GM10248 (cell line): Measurements from ENCODE around the gene SLC29A3.

ENCODE experiments used
- CTCF ChIA-PET: fragments of 300-600 bp; sonication (Branson Sonifier 250); formaldehyde crosslinking; extraction: SDS; loops from one replicate; lab custom pipeline; 2021; ENCODE audit warnings: antibody characterized with exemption; lab: Yijun Ruan, JAX
- POLR2A ChIA-PET: fragments of 350-650 bp; sonication (Branson Sonifier 250); formaldehyde crosslinking; extraction: SDS; loops from one replicate; lab custom pipeline; 2020; ENCODE audit warnings: antibody characterized with exemption; lab: Yijun Ruan, JAX
- DNase-seq: peaks from one replicate; pipeline ENCODE4 v3.0.0; 2012; ENCODE audit errors: extremely low spot score
- CTCF ChIP-seq: IDR thresholded peaks from 2 replicates; pipeline ENCODE4 v1.5.1; 2012; ENCODE audit warnings: mild to moderate bottlenecking, low read depth; ENCODE audit errors: extremely low read depth, missing control alignments, control extremely low read depth

SLC29A3 gene

GRCh38 chr10:71396711-71397295 lies 77.7 kb downstream of the SLC29A3 start, which contains the start of gene CDH23:
CDH23 (plus strand) TSS chr10:71396920; CDS start chr10:71439832, 42,912 bp downstream.
- no peak for DNase-seq
- CTCF ChIA-PET = interaction anchor here (1.0 to 3.3 kb wide), 4 partner anchors 13 to 173 kb away, joined by 3 to 13 read pairs (median 7); no protein-coding TSS in a partner anchor
- TF ChIP-seq CTCF = no peak
- POLR2A ChIA-PET = no interaction called here

- ChIA-PET POLR2A (no interaction called here), CTCF (interaction anchor here (1.0 to 3.3 kb wide), 4 partner anchors 13 to 376 kb away, joined by 3 to 13 read pairs (median 6); partner anchors contain the start of gene VSIR)
- TF ChIP-seq CTCF = no peak
- DNase-seq = no peak
Measured at GRCh38 chr10:71397296-71398212, 78.5 kb downstream of the SLC29A3 start.

- DNase-seq = no peak
- ChIA-PET CTCF (interaction anchor here (1.1 to 3.1 kb wide), 5 partner anchors 14 to 412 kb away, joined by 3 to 13 read pairs (median 7); partner anchors contain the start of gene VSIR), POLR2A (no interaction called here)
- TF ChIP-seq CTCF = no peak
Measured at GRCh38 chr10:71398976-71399375, 79.9 kb downstream of the SLC29A3 start.

- no peak for DNase-seq
- no peak for TF ChIP-seq CTCF
- CTCF ChIA-PET = interaction anchor here (1.1 to 2.7 kb wide), 4 partner anchors 15 to 411 kb away, joined by 3 to 12 read pairs (median 5); no protein-coding TSS in a partner anchor
- POLR2A ChIA-PET = no interaction called here
Measured at GRCh38 chr10:71399946-71400345, 80.9 kb downstream of the SLC29A3 start.

- ChIA-PET CTCF (interaction anchor here (2.7 kb wide), 1 partner anchor 16 kb away, joined by 12 read pairs; no protein-coding TSS in a partner anchor), POLR2A (no interaction called here)
- TF ChIP-seq CTCF = no peak
- DNase-seq = no peak
Measured at GRCh38 chr10:71401056-71401455, 82.0 kb downstream of the SLC29A3 start.

- ChIA-PET POLR2A (interaction anchor here (0.6 kb wide), 1 partner anchor 19 kb away, joined by 3 read pairs; no protein-coding TSS in a partner anchor), CTCF (interaction anchor here (1.2 to 1.4 kb wide), 2 partner anchors 17 to 168 kb away, joined by 3 to 4 read pairs; no protein-coding TSS in a partner anchor)
- DNase-seq = no peak
- TF ChIP-seq CTCF = no peak
Measured at GRCh38 chr10:71402005-71402404, 82.9 kb downstream of the SLC29A3 start.
